HepG2 (cell line): ENCODE results near the gene AP4M1.

Experiments
- BRCA1 ChIP-seq: sonication (generic); formaldehyde crosslinking; IDR thresholded peaks from 2 replicates; pipeline ENCODE4 v1.4.0; 2020; ENCODE audit warnings: missing genetic modification reagents
- HNF4A ChIP-seq: sonication (generic); formaldehyde crosslinking; IDR thresholded peaks from 2 replicates; pipeline ENCODE4 v1.4.0; 2020; ENCODE audit warnings: missing genetic modification reagents
- KAT2B ChIP-seq: fragments of 150-350 bp; IDR thresholded peaks from 2 replicates; pipeline ENCODE4 v1.6.1; 2014; ENCODE audit warnings: low read depth, low read length, borderline replicate concordance
- POLR2AphosphoS5 ChIP-seq: IDR thresholded peaks from 2 replicates; pipeline ENCODE4 v1.6.1; 2012; ENCODE audit warnings: low read depth, low read length
- PRPF4 ChIP-seq: fragments of 200-400 bp; formaldehyde crosslinking; IDR thresholded peaks from 2 replicates; pipeline ENCODE4 v1.6.1; 2016; ENCODE audit warnings: low read length, low read depth; ENCODE audit not compliant: poor library complexity, severe bottlenecking
- SP1 ChIP-seq, 2 experiments: fragments of 450-650 bp in 1 of 2; sonication (generic) in 1 of 2; formaldehyde crosslinking in 1 of 2; IDR thresholded peaks; 2 replicates each; pipeline versions ENCODE4 v1.4.0 to v1.6.1; 2016 to 2020; ENCODE audit warnings: missing genetic modification reagents in 1 of 2
- ZBTB43 ChIP-seq: sonication (generic); formaldehyde crosslinking; conservative IDR thresholded peaks from 2 replicates; pipeline ENCODE4 v1.4.0; 2020; ENCODE audit warnings: missing genetic modification reagents
- ZNF589 ChIP-seq: sonication (generic); formaldehyde crosslinking; conservative IDR thresholded peaks from 2 replicates; pipeline ENCODE4 v1.8.0; 2022; ENCODE audit warnings: mild to moderate bottlenecking, moderate library complexity, missing genetic modification reagents

GRCh38 chr7:100085515-100085914, 15.9 kb upstream of the AP4M1 start:
- TF ChIP-seq BRCA1 (CRISPR knock-in tag) (no peak), POLR2AphosphoS5 (no peak), ZBTB43 (CRISPR knock-in tag) (no peak), SP1 (IDR thresholded peaks at IDR 0.05) (no peak), SP1 (CRISPR knock-in tag; IDR thresholded peaks at IDR 0.05) (no peak), HNF4A (CRISPR knock-in tag) (no peak), PRPF4 (no peak), ZNF589 (CRISPR knock-in tag) (no peak), KAT2B (no peak)
